H1 (cell line): Measurements from ENCODE around the gene STAM. TPM values are rescaled to one million over a fixed set of nuclear protein-coding genes. Genes with fewer than 3 reads are reported as not detected.

ENCODE experiments used
- CEBPB ChIP-seq: IDR thresholded peaks from 2 replicates; pipeline ENCODE4 v1.6.1; 2012; ENCODE audit warnings: low read depth, low read length
- EGR1 ChIP-seq: IDR thresholded peaks from 2 replicates; pipeline ENCODE4 v1.6.1; 2011; ENCODE audit warnings: low read depth, low read length, borderline replicate concordance
- JUN ChIP-seq: IDR thresholded peaks from 2 replicates; pipeline ENCODE4 v1.6.1; 2011; ENCODE audit warnings: low read depth, mild to moderate bottlenecking, improper control_type of control experiment, low read length
- PHF8 ChIP-seq: fragments of 200-600 bp; sonication (generic); conservative IDR thresholded peaks from 2 replicates; pipeline ENCODE4 v1.7.1; 2012; ENCODE audit warnings: low read depth, mild to moderate bottlenecking, inconsistent platforms, low read length, moderate library complexity
- POU5F1 ChIP-seq: IDR thresholded peaks from 2 replicates; pipeline ENCODE4 v1.6.1; 2011; ENCODE audit warnings: low read depth, mild to moderate bottlenecking, low read length, moderate library complexity
- TBP ChIP-seq: IDR thresholded peaks from 2 replicates; pipeline ENCODE4 v1.6.1; 2011; ENCODE audit warnings: low read depth, low read length, improper control_type of control experiment
- TEAD4 ChIP-seq: IDR thresholded peaks from 2 replicates; pipeline ENCODE4 v1.6.1; 2012; ENCODE audit warnings: low read depth, low read length, inconsistent platforms, mixed read lengths
- polyA plus RNA-seq, 7 experiments: library from polyadenylated mRNA; depleted of rRNA in 3 of 7; stranded (reverse) in 5 of 7; unstranded in 2 of 7; fragments of >200 nt in 5 of 7; fragments of 200-250 nt in 2 of 7; gene quantifications; 1 replicate in 5 of 7; 2 replicates in 1 of 7; 4 replicates in 1 of 7; pipeline versions ENCODE4 v1.2.1 to v1.2.3, GENCODE V29; 2011 to 2013; ENCODE audit warnings: missing spikeins in 2 of 7, mixed read lengths in 2 of 7
- total RNA-seq: library from RNA; stranded (reverse); fragmentation: NEBNext Ultra II Directional; extraction: Animal tissue kit (Norgen Biotek cat#: 25700); gene quantifications from 2 replicates; pipeline ENCODE4 v1.2.1, GENCODE V29; 2021

Gene STAM
- total and polyA plus RNA-seq, 2 of the 8 experiments (the other 6 are each of a cell fraction or from before 2014, with no cell fraction given): 22.0 to 27.8 TPM

DNA sequence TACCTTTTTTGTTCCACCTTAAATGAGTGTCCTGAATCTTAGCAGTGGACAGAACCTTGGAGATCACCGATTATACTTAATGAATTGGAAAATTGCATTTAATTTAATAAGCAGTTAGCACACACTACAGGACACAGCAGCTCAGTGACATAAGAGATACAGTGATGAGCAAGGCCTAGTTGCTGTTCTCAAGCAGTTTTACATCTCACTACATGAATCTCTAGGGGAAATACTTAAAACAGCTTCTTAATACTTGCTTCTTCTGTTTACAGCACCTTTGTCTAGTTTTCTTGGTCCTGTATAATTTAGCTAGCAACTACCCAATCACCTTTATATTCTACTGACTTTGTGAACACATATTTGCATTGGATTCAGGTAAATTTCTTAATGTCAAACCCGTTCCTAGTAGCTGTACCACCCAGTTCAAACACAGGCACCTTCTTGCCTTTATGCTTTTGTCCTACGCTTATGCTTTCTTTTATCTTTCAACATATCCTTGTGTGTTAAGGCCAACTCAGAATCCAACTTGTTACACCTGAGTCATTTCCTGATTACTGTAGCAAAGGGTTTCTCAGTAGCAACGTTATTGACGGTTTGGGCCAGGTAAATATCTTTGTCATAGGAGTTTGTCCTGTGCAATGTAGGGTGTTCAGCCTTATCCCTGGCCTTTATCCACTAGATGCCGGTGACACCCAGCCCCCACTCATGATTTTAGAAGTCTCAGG lies 1.8 kb downstream of the STAM start (continued):
- TF ChIP-seq EGR1 (no peak), CEBPB (no peak), TEAD4 (no peak), PHF8 (no peak), POU5F1 (no peak), JUN (no peak), TBP (no peak)
